ENCODE results near the gene XRCC4. TPM values are rescaled to one million over a fixed set of nuclear protein-coding genes. Genes with fewer than 3 reads are reported as not detected.

The XRCC4 gene
- total and polyA plus RNA-seq, 4 donors, result 2.3 to 4.9 (median 3.0) TPM

DNA sequence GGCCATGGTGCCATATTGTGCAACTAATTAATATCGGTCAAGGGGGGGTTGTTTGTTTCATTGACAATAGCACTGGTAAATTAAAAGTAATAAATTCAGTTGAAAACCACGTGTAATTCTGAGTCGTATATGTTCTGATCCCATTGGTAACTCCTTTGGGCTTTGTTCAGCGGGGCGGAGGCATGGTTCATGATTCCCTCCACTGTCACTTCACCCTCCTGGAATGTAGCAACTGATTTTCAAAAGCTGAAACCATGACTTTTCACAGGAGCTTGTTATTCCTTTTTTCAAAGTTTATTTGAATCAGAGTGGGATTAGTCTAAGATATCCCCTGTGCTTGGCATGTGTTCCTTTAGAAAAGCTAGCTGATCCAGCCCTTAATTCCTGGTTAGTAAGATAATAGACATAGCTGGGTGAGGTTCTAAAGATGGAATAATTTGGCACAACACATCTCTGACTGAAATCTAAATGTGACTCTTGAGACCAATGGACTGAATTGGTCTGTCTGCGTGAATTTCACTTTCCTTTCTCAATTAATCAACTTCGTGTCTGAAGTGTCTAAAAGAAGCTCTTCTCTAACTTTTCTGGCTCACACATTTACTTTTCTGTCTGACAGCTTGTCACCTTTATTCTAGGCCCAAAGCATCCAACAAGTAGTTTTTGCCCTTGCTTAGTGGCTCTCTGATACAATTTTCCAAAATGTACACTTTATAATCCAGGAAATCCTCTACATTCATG is 208.5 kb downstream of the XRCC4 start:
- no peaks in the 10 kb centered on the region for H3K9me3 ChIP-seq (ENCODE audit: control insufficient read depth in 4 of 4, low read length in 3 of 4)
- 94% methylated on average over 7 of the region's 7 CpGs for WGBS
- no peak overlapping the region for H3K9ac ChIP-seq (ENCODE audit: low read depth in 1 of 2, low read length in 2 of 2)
- TF ChIP-seq ZBTB33 (IDR thresholded peaks at IDR 0.05) (no peak), NR2F2 (IDR thresholded peaks at IDR 0.05) (no peak), JUND (IDR thresholded peaks at IDR 0.05) (no peak), MAX (IDR thresholded peaks at IDR 0.05) (no peak), FOXA2 (IDR thresholded peaks at IDR 0.05) (no peak), FOXA1 (IDR thresholded peaks at IDR 0.05) (no peak), RAD21 (IDR thresholded peaks at IDR 0.05) (no peak), GABPA (IDR thresholded peaks at IDR 0.05 in 1 of 2, conservative IDR thresholded peaks at IDR 0.05 in 1 of 2) (no peak), REST (IDR thresholded peaks at IDR 0.05) (no peak), YY1 (IDR thresholded peaks at IDR 0.05) (no peak), HNF4A (conservative IDR thresholded peaks at IDR 0.05) (no peak), SP1 (IDR thresholded peaks at IDR 0.05) (no peak), HNF4G (IDR thresholded peaks at IDR 0.05) (no peak), EGR1 (IDR thresholded peaks at IDR 0.05; ENCODE audit: low read depth in 2 of 2) (no peak), RXRA (IDR thresholded peaks at IDR 0.05) (no peak), TAF1 (conservative IDR thresholded peaks at IDR 0.05) (no peak)
- TF ChIP-seq, protein P1, sequence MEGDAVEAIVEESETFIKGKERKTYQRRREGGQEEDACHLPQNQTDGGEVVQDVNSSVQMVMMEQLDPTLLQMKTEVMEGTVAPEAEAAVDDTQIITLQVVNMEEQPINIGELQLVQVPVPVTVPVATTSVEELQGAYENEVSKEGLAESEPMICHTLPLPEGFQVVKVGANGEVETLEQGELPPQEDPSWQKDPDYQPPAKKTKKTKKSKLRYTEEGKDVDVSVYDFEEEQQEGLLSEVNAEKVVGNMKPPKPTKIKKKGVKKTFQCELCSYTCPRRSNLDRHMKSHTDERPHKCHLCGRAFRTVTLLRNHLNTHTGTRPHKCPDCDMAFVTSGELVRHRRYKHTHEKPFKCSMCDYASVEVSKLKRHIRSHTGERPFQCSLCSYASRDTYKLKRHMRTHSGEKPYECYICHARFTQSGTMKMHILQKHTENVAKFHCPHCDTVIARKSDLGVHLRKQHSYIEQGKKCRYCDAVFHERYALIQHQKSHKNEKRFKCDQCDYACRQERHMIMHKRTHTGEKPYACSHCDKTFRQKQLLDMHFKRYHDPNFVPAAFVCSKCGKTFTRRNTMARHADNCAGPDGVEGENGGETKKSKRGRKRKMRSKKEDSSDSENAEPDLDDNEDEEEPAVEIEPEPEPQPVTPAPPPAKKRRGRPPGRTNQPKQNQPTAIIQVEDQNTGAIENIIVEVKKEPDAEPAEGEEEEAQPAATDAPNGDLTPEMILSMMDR (IDR thresholded peaks at IDR 0.05; ENCODE audit: low read depth, low read length, missing input control), result no peak
- TF ChIP-seq, protein P2, sequence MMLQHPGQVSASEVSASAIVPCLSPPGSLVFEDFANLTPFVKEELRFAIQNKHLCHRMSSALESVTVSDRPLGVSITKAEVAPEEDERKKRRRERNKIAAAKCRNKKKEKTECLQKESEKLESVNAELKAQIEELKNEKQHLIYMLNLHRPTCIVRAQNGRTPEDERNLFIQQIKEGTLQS (IDR thresholded peaks at IDR 0.05), result no peak
- no peak overlapping the region for H3K4me3 ChIP-seq (ENCODE audit: low read depth in 1 of 3, low read length in 3 of 3)
- H3K36me3 ChIP-seq (ENCODE audit: control insufficient read depth in 4 of 4, insufficient read depth in 3 of 4, low read depth in 1 of 4, low read length in 3 of 4), result no peaks in the 10 kb centered on the region
- no peaks in the 10 kb centered on the region for H3K27me3 ChIP-seq (ENCODE audit: control insufficient read depth in 4 of 4, insufficient read depth in 4 of 4, low read length in 3 of 4)
- no peak for DNase-seq (ENCODE audit: low spot score)
- no peak overlapping the region for H3K27ac ChIP-seq (ENCODE audit: low read depth in 1 of 2, low read length in 2 of 2)
- no peaks in the 10 kb centered on the region for H3K4me1 ChIP-seq (ENCODE audit: control insufficient read depth in 4 of 4, insufficient read depth in 4 of 4, low read length in 3 of 4)
